Left ventricle myocardium inferior (tissue), 1 donor: ENCODE measurements around the gene CNTFR. TPM values are rescaled to one million over a fixed set of nuclear protein-coding genes. Genes with fewer than 3 reads are reported as not detected.
A peak's percentile ranks its signal among the peaks of the same experiment; 100 is the strongest.

Experiments used
- DNase-seq: peaks from one replicate; pipeline ENCODE4 v3.0.0-alpha.2; 2020
- H3K27ac ChIP-seq: fragments of 200-600 bp; replicated peaks from 2 replicates; pipeline ENCODE4 v1.8.0; 2021
- H3K27me3 ChIP-seq: fragments of 200-600 bp; 2 replicates; pipeline ENCODE4 v1.8.0; 2021; ENCODE audit warnings: low read depth
- H3K36me3 ChIP-seq: fragments of 200-600 bp; 2 replicates; pipeline ENCODE4 v1.8.0; 2021
- H3K4me1 ChIP-seq: fragments of 200-600 bp; 2 replicates; pipeline ENCODE4 v1.8.0; 2021
- H3K4me3 ChIP-seq: fragments of 200-600 bp; 2 replicates; pipeline ENCODE4 v1.8.0; 2021; ENCODE audit warnings: mild to moderate bottlenecking, moderate library complexity
- H3K9me3 ChIP-seq: fragments of 200-600 bp; replicated peaks from 2 replicates; pipeline ENCODE4 v1.8.0; 2021
- CTCF ChIP-seq: fragments of 200-600 bp; IDR thresholded peaks from 2 replicates; pipeline ENCODE4 v1.8.0; 2021; ENCODE audit warnings: antibody characterized with exemption, mild to moderate bottlenecking, borderline replicate concordance
- intact Hi-C: fragments of 100-400 bp; cut with micrococcal nuclease; formaldehyde crosslinking; loops from one replicate; pipeline ENCODE4 v1.11.0; 2022
- total RNA-seq: library from RNA; stranded (reverse); fragmentation: NEBNext Ultra II Directional; extraction: Animal tissue kit (Norgen Biotek cat#: 25700); gene quantifications from one replicate; pipeline ENCODE4 v1.2.1, GENCODE V29; 2021
- donor health status: DM: no; HTN: yes; CAD: no; lungs with severe emphysema.

Gene CNTFR
- total RNA-seq, 1 donor from 2014 or later: 4.6 TPM

GRCh38 chr9:34594177-34594576 is 4.7 kb upstream of the CNTFR start:
- intact Hi-C loops: loop anchor here (5.0 kb wide), 1 partner anchor 47 kb away; no protein-coding TSS in a partner anchor
- Histone ChIP-seq H3K27me3 (peaks cover 43% of the 10 kb centered on the region), H3K27ac (peak overlapping the region; percentile 70), H3K36me3 (no peaks in the 10 kb centered on the region), H3K9me3 (no peaks in the 10 kb centered on the region), H3K4me1 (peaks cover 52% of the 10 kb centered on the region), H3K4me3 (no peak overlapping the region)
- DNase-seq: no peak
- TF ChIP-seq CTCF: no peak

GRCh38 chr9:34592895-34593601 is 3.5 kb upstream of the CNTFR start:
- Histone ChIP-seq H3K4me1 (peaks cover 59% of the 10 kb centered on the region), H3K4me3 (peak overlapping the region; percentile 20), H3K36me3 (no peaks in the 10 kb centered on the region), H3K9me3 (no peaks in the 10 kb centered on the region), H3K27me3 (peaks cover 55% of the 10 kb centered on the region), H3K27ac (peak overlapping the region; percentile 70)
- intact Hi-C loops: loop anchor here (5.0 kb wide), 1 partner anchor 46 kb away; no protein-coding TSS in a partner anchor
- TF ChIP-seq CTCF: no peak
- peak; percentile 81 for DNase-seq

GRCh38 chr9:34591917-34592866 is 2.7 kb upstream of the CNTFR start:
- Histone ChIP-seq H3K4me3 (peak overlapping the region; percentile 68), H3K36me3 (no peaks in the 10 kb centered on the region), H3K4me1 (peaks cover 59% of the 10 kb centered on the region), H3K27ac (peak overlapping the region; percentile 70), H3K27me3 (peaks cover 63% of the 10 kb centered on the region), H3K9me3 (no peaks in the 10 kb centered on the region)
- no peak for DNase-seq
- no peak for TF ChIP-seq CTCF
- intact Hi-C loops: loop anchor here (5.0 kb wide), 1 partner anchor 45 kb away; no protein-coding TSS in a partner anchor

- Histone ChIP-seq H3K4me3 (peak overlapping the region; percentile 68), H3K27me3 (peaks cover 71% of the 10 kb centered on the region), H3K27ac (peak overlapping the region; percentile 37), H3K4me1 (peaks cover 59% of the 10 kb centered on the region), H3K36me3 (no peaks in the 10 kb centered on the region), H3K9me3 (no peaks in the 10 kb centered on the region)
- peak; percentile 92 for TF ChIP-seq CTCF
- peak; percentile 88 for DNase-seq
- intact Hi-C loops: loop anchor here (5.0 kb wide), 1 partner anchor 44 kb away; no protein-coding TSS in a partner anchor
These were observed 1.9 kb upstream of the CNTFR start for GRCh38 chr9:34591248-34591916.
